ENCODE results near the gene NECTIN3. TPM values are rescaled to one million over a fixed set of nuclear protein-coding genes. Genes with fewer than 3 reads are reported as not detected.

NECTIN3 gene
- polyA plus RNA-seq, 2 of the 4 experiments (the other 2 are of a cell fraction) = 29.8 to 38.4 TPM

- TF ChIP-seq REST (IDR thresholded peaks at IDR 0.05) (no peak), ZC3H11A (IDR thresholded peaks at IDR 0.05) (no peak), KDM5A (IDR thresholded peaks at IDR 0.05) (no peak), MYC (IDR thresholded peaks at IDR 0.05; ENCODE audit: borderline replicate concordance, low read length) (no peak), EP300 (IDR thresholded peaks at IDR 0.05) (no peak), SREBF2 (IDR thresholded peaks at IDR 0.05) (no peak)
Measured at GRCh38 chr3:111047042-111047441, 24.6 kb upstream of the NECTIN3 start (continued).

GRCh38 chr3:111047812-111048435, 23.7 kb upstream of the NECTIN3 start:
- Histone ChIP-seq H3K4me2 (no peak overlapping the region; the same call in 2 of the 3 replicates), H3K4me3 (no peak overlapping the region), H3K27ac (no peak overlapping the region), H3K9me3 (no peaks in the 10 kb centered on the region), H3K4me1 (peaks cover 7% of the 10 kb centered on the region; the same call in 1 of the 3 replicates)
- ATAC-seq = no peak
- CTCF ChIA-PET = no interaction called here
- TF ChIP-seq RCOR1 (IDR thresholded peaks at IDR 0.05; ENCODE audit: low read depth, low read length) = no peak
- TF ChIP-seq HEYL (CRISPR knock-in tag; IDR thresholded peaks at IDR 0.05) = no peak
- no peak for TF ChIP-seq TP53 (CRISPR knock-in tag; IDR thresholded peaks at IDR 0.05)
- TF ChIP-seq, protein P1, sequence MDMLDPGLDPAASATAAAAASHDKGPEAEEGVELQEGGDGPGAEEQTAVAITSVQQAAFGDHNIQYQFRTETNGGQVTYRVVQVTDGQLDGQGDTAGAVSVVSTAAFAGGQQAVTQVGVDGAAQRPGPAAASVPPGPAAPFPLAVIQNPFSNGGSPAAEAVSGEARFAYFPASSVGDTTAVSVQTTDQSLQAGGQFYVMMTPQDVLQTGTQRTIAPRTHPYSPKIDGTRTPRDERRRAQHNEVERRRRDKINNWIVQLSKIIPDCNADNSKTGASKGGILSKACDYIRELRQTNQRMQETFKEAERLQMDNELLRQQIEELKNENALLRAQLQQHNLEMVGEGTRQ (IDR thresholded peaks at IDR 0.05) = no peak
- TF ChIP-seq ZFP36 (IDR thresholded peaks at IDR 0.05; ENCODE audit: borderline replicate concordance, partially characterized antibody) = no peak
- no peak for TF ChIP-seq JUNB (IDR thresholded peaks at IDR 0.05)
- no peak for TF ChIP-seq MAZ (IDR thresholded peaks at IDR 0.05; ENCODE audit: borderline replicate concordance, low read depth, low read length)
- TF ChIP-seq PHF8 (IDR thresholded peaks at IDR 0.05; ENCODE audit: borderline replicate concordance, low read depth) = no peak
- no peak for TF ChIP-seq POLR2A (IDR thresholded peaks at IDR 0.05; ENCODE audit: low read length)
- TF ChIP-seq FOXS1 (CRISPR knock-in tag; IDR thresholded peaks at IDR 0.05) = no peak
- no peak for TF ChIP-seq HOXB5 (CRISPR knock-in tag; IDR thresholded peaks at IDR 0.05)
- no peak for DNase-seq (ENCODE audit: low read depth in 1 of 2, low spot score in 1 of 2)
- no peak for FAIRE-seq
- WGBS (ENCODE audit: missing lambda C conversion rate) = 88% methylated on average over 1 of the region's 1 CpG
- POLR2A ChIA-PET = no interaction called here

DNA sequence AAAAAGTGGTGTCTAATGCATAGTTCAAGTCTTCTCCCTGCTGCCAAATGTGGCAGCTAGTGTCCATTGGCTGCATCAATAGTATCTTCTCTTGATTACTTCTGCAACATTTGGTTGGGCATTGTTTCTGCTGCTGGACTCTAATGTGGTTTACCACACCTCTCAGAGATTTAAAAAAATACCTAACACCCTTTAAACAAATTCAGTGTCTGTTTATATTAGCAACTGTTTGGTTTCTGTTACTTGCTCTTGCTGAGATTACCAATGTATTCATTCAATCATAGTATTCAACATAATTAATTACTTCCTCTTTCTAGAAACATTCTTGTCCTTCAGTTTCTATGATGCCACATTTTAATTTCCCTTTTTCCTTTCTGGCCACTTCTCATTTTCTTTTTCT, 20.3 kb upstream of the NECTIN3 start:
- Histone ChIP-seq H3K4me2 (no peak overlapping the region), H3K4me3 (no peak overlapping the region), H3K4me1 (peaks cover 7% of the 10 kb centered on the region; the same call in 1 of the 3 replicates), H3K9me3 (no peaks in the 10 kb centered on the region), H3K27ac (no peak overlapping the region)
- DNase-seq (ENCODE audit: low read depth in 1 of 2, low spot score in 1 of 2) (no peak), ATAC-seq (no peak), FAIRE-seq (no peak)
- POLR2A ChIA-PET = no interaction called here
- CTCF ChIA-PET = no interaction called here
- TF ChIP-seq KDM5A (IDR thresholded peaks at IDR 0.05) (no peak), POLR2A (IDR thresholded peaks at IDR 0.05; ENCODE audit: low read length) (no peak), EHF (CRISPR knock-in tag; IDR thresholded peaks at IDR 0.05) (no peak), FOXS1 (CRISPR knock-in tag; IDR thresholded peaks at IDR 0.05) (no peak), HOXB5 (CRISPR knock-in tag; IDR thresholded peaks at IDR 0.05) (no peak), RCOR1 (IDR thresholded peaks at IDR 0.05; ENCODE audit: low read depth, low read length) (no peak), NFE2L2 (conservative IDR thresholded peaks at IDR 0.05; ENCODE audit: low read length) (no peak), GATA3 (IDR thresholded peaks at IDR 0.05; ENCODE audit: borderline replicate concordance) (no peak), FOSL2 (IDR thresholded peaks at IDR 0.05) (no peak), FOSL2 (CRISPR knock-in tag; IDR thresholded peaks at IDR 0.05) (no peak), ESRRA (IDR thresholded peaks at IDR 0.05; ENCODE audit: borderline replicate concordance, low read length) (no peak), HES2 (IDR thresholded peaks at IDR 0.05) (no peak), CHD4 (IDR thresholded peaks at IDR 0.05; ENCODE audit: borderline replicate concordance) (no peak), CEBPB (IDR thresholded peaks at IDR 0.05) (no peak), NR3C1 (IDR thresholded peaks at IDR 0.05) (no peak)
- TF ChIP-seq, protein P2, sequence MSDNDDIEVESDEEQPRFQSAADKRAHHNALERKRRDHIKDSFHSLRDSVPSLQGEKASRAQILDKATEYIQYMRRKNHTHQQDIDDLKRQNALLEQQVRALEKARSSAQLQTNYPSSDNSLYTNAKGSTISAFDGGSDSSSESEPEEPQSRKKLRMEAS (IDR thresholded peaks at IDR 0.05) = no peak
- TF ChIP-seq, protein P3, sequence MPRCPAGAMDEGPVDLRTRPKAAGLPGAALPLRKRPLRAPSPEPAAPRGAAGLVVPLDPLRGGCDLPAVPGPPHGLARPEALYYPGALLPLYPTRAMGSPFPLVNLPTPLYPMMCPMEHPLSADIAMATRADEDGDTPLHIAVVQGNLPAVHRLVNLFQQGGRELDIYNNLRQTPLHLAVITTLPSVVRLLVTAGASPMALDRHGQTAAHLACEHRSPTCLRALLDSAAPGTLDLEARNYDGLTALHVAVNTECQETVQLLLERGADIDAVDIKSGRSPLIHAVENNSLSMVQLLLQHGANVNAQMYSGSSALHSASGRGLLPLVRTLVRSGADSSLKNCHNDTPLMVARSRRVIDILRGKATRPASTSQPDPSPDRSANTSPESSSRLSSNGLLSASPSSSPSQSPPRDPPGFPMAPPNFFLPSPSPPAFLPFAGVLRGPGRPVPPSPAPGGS (IDR thresholded peaks at IDR 0.05) = no peak
- TF ChIP-seq, protein P4, sequence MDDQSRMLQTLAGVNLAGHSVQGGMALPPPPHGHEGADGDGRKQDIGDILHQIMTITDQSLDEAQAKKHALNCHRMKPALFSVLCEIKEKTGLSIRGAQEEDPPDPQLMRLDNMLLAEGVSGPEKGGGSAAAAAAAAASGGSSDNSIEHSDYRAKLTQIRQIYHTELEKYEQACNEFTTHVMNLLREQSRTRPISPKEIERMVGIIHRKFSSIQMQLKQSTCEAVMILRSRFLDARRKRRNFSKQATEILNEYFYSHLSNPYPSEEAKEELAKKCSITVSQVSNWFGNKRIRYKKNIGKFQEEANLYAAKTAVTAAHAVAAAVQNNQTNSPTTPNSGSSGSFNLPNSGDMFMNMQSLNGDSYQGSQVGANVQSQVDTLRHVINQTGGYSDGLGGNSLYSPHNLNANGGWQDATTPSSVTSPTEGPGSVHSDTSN (IDR thresholded peaks at IDR 0.05) = no peak
- TF ChIP-seq, protein P1 (IDR thresholded peaks at IDR 0.05) = no peak
